Bronchial epithelial cell (primary cell): ENCODE measurements around the gene WDR37. TPM values are rescaled to one million over a fixed set of nuclear protein-coding genes. Genes with fewer than 3 reads are reported as not detected.
"Not testable (repeated sequence)": the region's sequence is repeated elsewhere in the genome, so short reads cannot be mapped to it uniquely, and the experiment has no call there.

Source experiments
- DNase-seq: peaks from one replicate; pipeline ENCODE4 v3.0.0-alpha.2; 2010; ENCODE audit warnings: low read depth
- FAIRE-seq: peaks from 2 replicates; lab custom pipeline; 2011; peaks lifted over from hg19 to GRCh38; lab: Jason Lieb, UNC
- H3K27me3 ChIP-seq: 2 replicates; pipeline ENCODE4 v1.5.1; 2011; ENCODE audit warnings: low read length; ENCODE audit not compliant: control insufficient read depth, insufficient read depth
- H3K36me3 ChIP-seq: 2 replicates; pipeline ENCODE4 v1.5.1; 2011; ENCODE audit warnings: low read length; ENCODE audit not compliant: control insufficient read depth, insufficient read depth
- H3K4me3 ChIP-seq: 2 replicates; pipeline ENCODE4 v1.5.1; 2011; ENCODE audit warnings: mild to moderate bottlenecking, low read depth, low read length, control low read depth
- CTCF ChIP-seq: IDR thresholded peaks from 2 replicates; pipeline ENCODE4 v1.5.1; 2011; ENCODE audit warnings: mild to moderate bottlenecking, moderate library complexity, low read length, control low read depth, inconsistent platforms; ENCODE audit not compliant: insufficient read depth, severe bottlenecking
- total RNA-seq: library from RNA; depleted of rRNA; stranded (reverse); fragments of >200 nt; gene quantifications from 2 replicates; pipeline ENCODE4 v1.2.1, GENCODE V29; 2014

The WDR37 gene
- total RNA-seq, 1 donor from 2014 or later, result 11.1 TPM

- DNase-seq (no peak), FAIRE-seq (no peak)
- Histone ChIP-seq H3K27me3 (no peaks in the 10 kb centered on the region), H3K4me3 (no peak overlapping the region), H3K36me3 (no peaks in the 10 kb centered on the region)
- no peak for TF ChIP-seq CTCF
Observed at GRCh38 chr10:1156921-1157614, 100.9 kb downstream of the WDR37 start.

GRCh38 chr10:1157615-1157933 lies 101.4 kb downstream of the WDR37 start:
- H3K4me3 ChIP-seq, result no peak overlapping the region
- H3K27me3 ChIP-seq, result no peaks in the 10 kb centered on the region
- no peak for FAIRE-seq
- H3K36me3 ChIP-seq, result no peaks in the 10 kb centered on the region
- no peak for TF ChIP-seq CTCF
- DNase-seq, result no peak

DNA sequence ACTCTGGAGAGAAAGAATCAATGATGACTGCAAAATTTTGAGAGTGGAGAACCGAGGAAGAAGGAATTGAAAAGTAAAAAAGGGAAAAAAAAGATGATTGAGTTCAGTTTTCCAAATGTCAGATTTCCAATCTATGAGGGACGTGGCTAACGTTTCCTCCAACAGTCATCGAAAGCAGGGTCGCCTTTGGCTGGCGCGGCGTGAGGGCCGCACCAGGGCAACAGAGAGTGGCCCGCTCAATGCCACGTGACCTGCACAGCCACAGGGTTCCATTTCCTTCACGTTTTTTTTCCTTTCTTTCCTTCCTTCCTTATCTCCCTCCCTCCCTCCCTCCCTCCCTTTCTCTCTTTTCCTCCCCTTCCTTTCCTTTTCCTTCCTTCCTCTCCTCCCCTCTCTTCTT lies 101.9 kb downstream of the WDR37 start:
- DNase-seq (no peak), FAIRE-seq (no peak)
- Histone ChIP-seq H3K27me3 (no peaks in the 10 kb centered on the region), H3K4me3 (no peak overlapping the region), H3K36me3 (no peaks in the 10 kb centered on the region)
- TF ChIP-seq CTCF, result no peak

DNA sequence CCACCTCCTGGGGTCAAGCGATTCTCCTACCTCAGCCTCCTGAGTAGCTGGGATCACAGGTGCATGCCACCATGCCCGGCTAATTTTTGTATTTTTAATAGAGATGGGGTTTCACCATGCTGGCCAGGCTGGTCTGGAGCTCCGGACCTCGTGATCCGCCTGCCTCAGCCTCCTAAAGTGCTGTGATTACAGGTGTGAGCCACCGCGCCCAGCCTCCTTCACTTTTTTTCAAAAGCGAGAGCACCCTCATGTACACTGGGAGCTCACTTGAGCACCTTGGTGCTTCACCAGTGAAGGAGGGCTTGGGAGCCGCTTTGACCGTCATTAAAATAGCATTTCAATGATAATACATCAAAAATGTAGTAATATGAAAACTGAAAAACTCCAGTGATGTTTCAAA lies 102.4 kb downstream of the WDR37 start:
- DNase-seq, FAIRE-seq, H3K36me3 ChIP-seq, H3K4me3 ChIP-seq, H3K27me3 ChIP-seq: not testable (repeated sequence)

GRCh38 chr10:1159131-1160061 lies 103.2 kb downstream of the WDR37 start:
- Histone ChIP-seq H3K36me3 (no peaks in the 10 kb centered on the region), H3K27me3 (no peaks in the 10 kb centered on the region), H3K4me3 (no peak overlapping the region)
- no peak for TF ChIP-seq CTCF
- FAIRE-seq, result no peak
- DNase-seq, result no peak

DNA sequence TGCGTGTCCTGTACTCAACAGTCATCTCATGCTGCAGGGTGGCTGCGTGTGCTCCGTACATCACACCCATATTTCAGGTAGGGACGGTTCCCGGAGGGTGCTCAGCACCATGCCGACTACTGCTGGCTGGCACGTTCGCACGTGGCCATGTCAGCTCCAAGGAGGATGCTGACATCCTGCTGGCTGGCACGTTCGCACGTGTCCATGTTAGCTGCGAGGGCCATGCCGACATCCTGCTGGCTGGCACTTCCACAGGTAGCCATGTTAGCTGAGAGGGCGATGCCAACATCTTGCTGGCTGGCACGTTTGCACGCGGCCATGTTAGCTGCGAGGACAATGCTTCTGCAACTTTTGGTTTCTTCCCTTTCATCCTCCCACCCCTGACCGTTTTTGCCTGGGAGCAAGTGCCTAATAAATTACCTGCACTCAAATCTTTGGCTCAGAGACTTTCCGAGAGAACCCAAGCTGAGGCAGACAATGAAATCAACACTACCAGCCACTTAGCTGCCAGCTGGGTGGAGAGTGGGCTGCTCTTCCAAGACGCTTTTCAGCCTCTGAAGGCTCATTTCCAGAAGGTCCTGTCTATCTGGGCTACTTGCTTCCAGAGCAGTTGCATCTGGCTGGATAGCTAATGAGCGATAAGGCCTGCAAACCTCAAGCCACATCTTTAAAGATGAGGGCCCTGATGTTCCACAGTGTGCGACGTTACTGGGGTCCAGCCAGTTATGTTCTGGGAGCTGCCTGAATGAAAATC lies 104.6 kb downstream of the WDR37 start:
- FAIRE-seq, result no peak

GRCh38 chr10:1161315-1161673 lies 105.1 kb downstream of the WDR37 start:
- not testable (repeated sequence) for DNase-seq, H3K27me3 ChIP-seq, FAIRE-seq

More for the DNA sequence above, 104.6 kb downstream of the WDR37 start:
- Histone ChIP-seq H3K27me3 (no peaks in the 10 kb centered on the region), H3K36me3 (no peaks in the 10 kb centered on the region), H3K4me3 (no peak overlapping the region)
- DNase-seq, result no peak
- no peak for TF ChIP-seq CTCF

More at GRCh38 chr10:1161315-1161673, 105.1 kb downstream of the WDR37 start:
- not testable (repeated sequence) for H3K4me3 ChIP-seq, H3K36me3 ChIP-seq
